H7 (cell line): Measurements from ENCODE around the gene RCBTB2. TPM values are rescaled to one million over a fixed set of nuclear protein-coding genes. Genes with fewer than 3 reads are reported as not detected.

Experiments
- DNase-seq: peaks from one replicate; pipeline ENCODE4 v3.0.0; 2012
- H3K27me3 ChIP-seq: 2 replicates; pipeline ENCODE4 v1.6.0; 2011; ENCODE audit warnings: mild to moderate bottlenecking, low read length; ENCODE audit not compliant: control insufficient read depth, insufficient read depth
- H3K36me3 ChIP-seq: replicated peaks from 2 replicates; pipeline ENCODE4 v1.5.1; 2011; ENCODE audit warnings: low read length; ENCODE audit not compliant: control insufficient read depth, insufficient read depth
- H3K4me3 ChIP-seq: 2 replicates; pipeline ENCODE4 v1.5.1; 2011; ENCODE audit warnings: low read depth, mild to moderate bottlenecking, control low read depth, low read length, moderate library complexity; ENCODE audit not compliant: insufficient read depth
- total RNA-seq: library from RNA; depleted of rRNA; stranded (reverse); fragments of >200 nt; shearing (Covaris generic); gene quantifications from 2 replicates; pipeline ENCODE4 v1.2.3, GENCODE V29; 2014; rRNA removed

The RCBTB2 gene
- total RNA-seq, 1 experiment from 2014 or later = 13.1 TPM

- no peak for DNase-seq
- Histone ChIP-seq H3K36me3 (no peaks in the 10 kb centered on the region), H3K4me3 (no peak overlapping the region), H3K27me3 (no peaks in the 10 kb centered on the region)
These were observed 86.4 kb downstream of the RCBTB2 start for GRCh38 chr13:48446464-48446863.

GRCh38 chr13:48443442-48444208 lies 89.3 kb downstream of the RCBTB2 start:
- Histone ChIP-seq H3K4me3 (no peak overlapping the region), H3K27me3 (no peaks in the 10 kb centered on the region), H3K36me3 (no peaks in the 10 kb centered on the region)
- DNase-seq = no peak

Other genes starting within 250 kb of the RCBTB2 start
- gene RB1, start 229.3 kb downstream of the RCBTB2 start, total RNA-seq = 14.7 and 17.0 TPM in 2 replicates
- gene LPAR6, start 120.0 kb downstream of the RCBTB2 start, total RNA-seq = 5.5 and 8.8 TPM in 2 replicates
- gene CYSLTR2, start 120.8 kb upstream of the RCBTB2 start, total RNA-seq = not detected in 2 replicates